SU-DHL-6 (cell line): Measurements from ENCODE around the gene DMD.

ENCODE experiments used
- H2AFZ ChIP-seq: fragments of 200-600 bp; sonication (generic); 2 replicates; pipeline ENCODE4 v1.6.1; 2014; ENCODE audit warnings: low read depth, mild to moderate bottlenecking, moderate library complexity, mixed read lengths, antibody characterized with exemption, low read length; ENCODE audit not compliant: severe bottlenecking
- H3F3A ChIP-seq: fragments of 200-600 bp; shearing (Covaris generic); 2 replicates; pipeline ENCODE4 v1.6.0; 2016; ENCODE audit warnings: antibody characterized with exemption, mild to moderate bottlenecking; ENCODE audit not compliant: insufficient read depth
- H3K27ac ChIP-seq: fragments of 200-600 bp; sonication (generic); 2 replicates; pipeline ENCODE4 v1.5.1; 2016; ENCODE audit warnings: low read depth, mild to moderate bottlenecking, low read length, moderate library complexity, mixed read lengths
- H3K27me3 ChIP-seq: fragments of 200-600 bp; sonication (generic), shearing (Covaris generic); 2 replicates; pipeline ENCODE4 v1.6.0; 2014; ENCODE audit warnings: mild to moderate bottlenecking, low read length
- H3K36me3 ChIP-seq: fragments of 200-600 bp; sonication (generic); 2 replicates; pipeline ENCODE4 v1.6.1; 2014; ENCODE audit warnings: mild to moderate bottlenecking, low read length, mixed read lengths
- H3K4me2 ChIP-seq: fragments of 300-600, 200-600 bp; shearing (Covaris generic), sonication (generic); 2 replicates; pipeline ENCODE4 v1.6.0; 2014; ENCODE audit warnings: low read length, low read depth, mild to moderate bottlenecking; ENCODE audit not compliant: poor library complexity, severe bottlenecking
- H3K4me3 ChIP-seq: fragments of 200-600 bp; sonication (generic); 2 replicates; pipeline ENCODE4 v1.5.1; 2014; ENCODE audit warnings: antibody characterized with exemption, low read length, mild to moderate bottlenecking, mixed read lengths; ENCODE audit not compliant: insufficient read depth, poor library complexity, severe bottlenecking
- H3K79me2 ChIP-seq: fragments of 200-600 bp; sonication (generic); 2 replicates; pipeline ENCODE4 v1.6.1; 2014; ENCODE audit warnings: mild to moderate bottlenecking, low read length, moderate library complexity; ENCODE audit not compliant: insufficient read depth
- H3K9ac ChIP-seq: fragments of 200-600 bp; sonication (generic); 2 replicates; pipeline ENCODE4 v1.7.0; 2014; ENCODE audit warnings: mild to moderate bottlenecking, low read length
- H3K9me2 ChIP-seq: fragments of 200-600 bp; sonication (generic); replicated peaks from 2 replicates; pipeline ENCODE4 v1.6.1; 2014; ENCODE audit warnings: low read length; ENCODE audit not compliant: insufficient read depth
- H3K9me3 ChIP-seq: fragments of 200-600 bp; sonication (generic); 2 replicates; pipeline ENCODE4 v1.6.1; 2014; ENCODE audit warnings: low read length, mixed read lengths; ENCODE audit not compliant: insufficient read depth
- H4K20me1 ChIP-seq: fragments of 200-600 bp; sonication (generic); 2 replicates; pipeline ENCODE4 v1.6.1; 2014; ENCODE audit warnings: low read depth, mild to moderate bottlenecking, antibody characterized with exemption, low read length, moderate library complexity, mixed read lengths
- EZH2phosphoT487 ChIP-seq: fragments of 200-600 bp; sonication (generic), shearing (Covaris generic); conservative IDR thresholded peaks from 2 replicates; pipeline ENCODE4 v1.6.1; 2018; ENCODE audit warnings: mild to moderate bottlenecking, antibody characterized with exemption, low read length, moderate library complexity, mixed read lengths
- TF ChIP-seq, protein P1 (sequence below): fragments of 200-600 bp; sonication (generic); IDR thresholded peaks from one replicate; pipeline ENCODE4 v1.5.1; 2017; ENCODE audit warnings: antibody characterized with exemption, mild to moderate bottlenecking, low read length, moderate library complexity; ENCODE audit not compliant: insufficient read depth, poor library complexity, severe bottlenecking

The DMD gene

DNA sequence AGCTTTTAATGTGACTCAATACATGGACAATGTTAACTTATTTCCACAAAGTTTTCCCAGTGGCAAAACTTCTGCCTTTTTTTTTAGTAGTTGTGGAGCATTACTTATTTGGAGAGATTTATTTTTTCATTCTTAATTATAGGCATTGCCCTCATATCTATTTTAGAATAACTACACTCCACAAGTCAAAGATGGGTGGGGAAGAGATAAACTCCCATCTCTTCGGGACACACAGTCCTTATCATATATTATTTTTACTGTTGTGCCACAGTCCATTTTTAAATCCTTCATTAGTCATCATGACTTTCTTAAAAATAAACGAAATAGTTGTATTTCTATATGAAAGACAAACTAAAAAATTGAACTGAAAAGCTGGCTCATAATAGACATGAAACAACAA is 1.2 kb downstream of the DMD start:
- no peaks in the 10 kb centered on the region for H3K79me2 ChIP-seq
- no peaks in the 10 kb centered on the region for H3K9me3 ChIP-seq
- TF ChIP-seq, protein P1, sequence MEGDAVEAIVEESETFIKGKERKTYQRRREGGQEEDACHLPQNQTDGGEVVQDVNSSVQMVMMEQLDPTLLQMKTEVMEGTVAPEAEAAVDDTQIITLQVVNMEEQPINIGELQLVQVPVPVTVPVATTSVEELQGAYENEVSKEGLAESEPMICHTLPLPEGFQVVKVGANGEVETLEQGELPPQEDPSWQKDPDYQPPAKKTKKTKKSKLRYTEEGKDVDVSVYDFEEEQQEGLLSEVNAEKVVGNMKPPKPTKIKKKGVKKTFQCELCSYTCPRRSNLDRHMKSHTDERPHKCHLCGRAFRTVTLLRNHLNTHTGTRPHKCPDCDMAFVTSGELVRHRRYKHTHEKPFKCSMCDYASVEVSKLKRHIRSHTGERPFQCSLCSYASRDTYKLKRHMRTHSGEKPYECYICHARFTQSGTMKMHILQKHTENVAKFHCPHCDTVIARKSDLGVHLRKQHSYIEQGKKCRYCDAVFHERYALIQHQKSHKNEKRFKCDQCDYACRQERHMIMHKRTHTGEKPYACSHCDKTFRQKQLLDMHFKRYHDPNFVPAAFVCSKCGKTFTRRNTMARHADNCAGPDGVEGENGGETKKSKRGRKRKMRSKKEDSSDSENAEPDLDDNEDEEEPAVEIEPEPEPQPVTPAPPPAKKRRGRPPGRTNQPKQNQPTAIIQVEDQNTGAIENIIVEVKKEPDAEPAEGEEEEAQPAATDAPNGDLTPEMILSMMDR, result no peak
- no peak for TF ChIP-seq EZH2phosphoT487
- H4K20me1 ChIP-seq, result no peaks in the 10 kb centered on the region
- H3K27ac ChIP-seq, result no peak overlapping the region
- no peak overlapping the region for H3K4me3 ChIP-seq
- no peak overlapping the region for H2AFZ ChIP-seq
- no peaks in the 10 kb centered on the region for H3K9me2 ChIP-seq
- H3K4me2 ChIP-seq, result no peak overlapping the region
- no peak overlapping the region for H3K9ac ChIP-seq
- H3K27me3 ChIP-seq, result no peaks in the 10 kb centered on the region
- H3F3A ChIP-seq, result no peaks in the 10 kb centered on the region
- H3K36me3 ChIP-seq, result no peaks in the 10 kb centered on the region

DNA sequence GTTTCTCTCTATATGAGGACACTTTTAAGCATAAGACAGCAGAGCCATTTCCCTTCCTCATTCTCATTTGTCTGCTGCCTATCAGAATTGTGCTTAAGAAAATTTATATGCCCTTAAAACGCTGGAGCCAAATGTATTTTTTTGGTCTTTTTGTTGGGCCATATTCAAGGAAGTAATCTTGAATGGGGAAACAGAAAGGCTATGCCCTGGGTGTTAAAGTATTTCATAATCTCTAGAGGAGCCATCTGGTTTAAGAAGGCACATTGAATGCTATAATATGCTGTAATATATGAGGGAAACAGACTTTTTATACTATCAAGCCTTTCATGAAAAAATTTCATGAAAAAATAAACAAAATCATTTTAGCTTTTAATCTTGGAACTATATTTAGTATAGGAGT is 4.3 kb downstream of the DMD start:
- no peaks in the 10 kb centered on the region for H3K27me3 ChIP-seq
- H3K36me3 ChIP-seq, result no peaks in the 10 kb centered on the region
- no peaks in the 10 kb centered on the region for H3F3A ChIP-seq
- no peaks in the 10 kb centered on the region for H3K79me2 ChIP-seq
- no peak overlapping the region for H3K27ac ChIP-seq
- H3K4me3 ChIP-seq, result no peak overlapping the region
- no peaks in the 10 kb centered on the region for H4K20me1 ChIP-seq
- H3K9me3 ChIP-seq, result no peaks in the 10 kb centered on the region
- no peaks in the 10 kb centered on the region for H3K9me2 ChIP-seq
- no peak overlapping the region for H3K9ac ChIP-seq
- TF ChIP-seq EZH2phosphoT487, result no peak
- TF ChIP-seq, protein P1, result no peak
- no peak overlapping the region for H3K4me2 ChIP-seq
- no peak overlapping the region for H2AFZ ChIP-seq

DNA sequence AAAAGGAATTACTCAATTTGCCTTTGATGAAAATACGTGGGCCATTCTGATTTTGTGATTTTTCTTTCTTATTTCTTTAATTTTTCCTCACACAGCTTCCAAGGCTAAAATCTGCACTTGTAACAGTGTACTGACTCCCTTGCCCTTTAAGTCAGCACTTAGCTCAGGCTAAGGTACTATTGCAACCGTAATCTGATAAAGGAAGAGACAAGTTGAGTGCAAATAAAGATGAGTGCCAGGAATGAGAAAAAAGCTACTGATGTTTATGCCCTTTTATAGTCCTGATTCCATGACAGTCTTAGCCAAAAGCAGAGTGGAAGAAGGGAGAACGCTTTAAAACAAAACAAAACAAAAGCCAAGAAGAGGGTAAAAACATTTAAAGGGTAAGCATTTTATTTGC is 6.0 kb downstream of the DMD start:
- Histone ChIP-seq H3K9me3 (no peaks in the 10 kb centered on the region), H3K9ac (no peak overlapping the region), H2AFZ (no peak overlapping the region), H4K20me1 (no peaks in the 10 kb centered on the region), H3K27me3 (no peaks in the 10 kb centered on the region), H3F3A (no peaks in the 10 kb centered on the region), H3K9me2 (no peaks in the 10 kb centered on the region), H3K4me3 (no peak overlapping the region), H3K4me2 (no peak overlapping the region), H3K36me3 (no peaks in the 10 kb centered on the region), H3K79me2 (no peaks in the 10 kb centered on the region), H3K27ac (no peak overlapping the region)
- TF ChIP-seq, protein P1, result no peak
- no peak for TF ChIP-seq EZH2phosphoT487
